Fibroblast of skin of back (primary cell): ENCODE results near the gene RGS7.
A peak's percentile ranks its signal among the peaks of the same experiment; 100 is the strongest.

Experiments
- DNase-seq: peaks from one replicate; pipeline ENCODE4 v3.0.0-alpha.2; 2013

Gene RGS7

DNA sequence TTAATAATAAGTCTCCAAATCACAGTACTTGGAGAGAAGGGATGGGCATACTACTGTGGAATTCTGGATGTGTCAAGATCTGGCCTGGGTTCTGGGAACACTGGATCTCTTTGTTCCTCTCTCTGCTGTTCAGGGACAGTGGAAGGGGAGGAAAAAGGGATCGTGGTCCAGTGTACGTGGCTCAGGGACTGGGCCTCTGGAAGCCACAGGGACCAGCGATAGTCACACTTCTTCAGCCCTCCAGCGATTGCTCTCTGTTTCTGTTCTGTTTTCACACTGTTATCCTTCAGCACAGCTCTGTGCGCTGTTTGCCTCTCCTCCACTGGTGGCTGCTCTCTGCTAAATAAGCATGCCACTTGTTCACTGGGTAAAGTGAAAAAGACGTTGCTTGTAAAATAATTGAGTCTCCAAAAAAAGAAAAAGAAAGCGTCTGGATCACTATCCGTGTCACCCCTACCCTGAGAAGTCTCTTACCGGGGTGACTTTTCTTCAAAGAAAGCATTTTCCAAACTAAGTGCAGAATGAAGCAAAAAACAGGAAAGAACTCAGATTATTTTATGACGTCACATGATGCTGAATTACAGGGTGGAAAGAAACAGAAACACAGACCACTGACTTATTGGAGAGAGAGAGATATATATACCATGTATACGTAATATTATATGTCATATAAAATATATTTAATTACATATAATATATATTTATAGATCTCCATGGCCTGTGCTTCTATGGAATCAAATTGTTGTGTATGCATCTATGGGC lies 279.4 kb downstream of the RGS7 start:
- DNase-seq, result peak; percentile 3

DNA sequence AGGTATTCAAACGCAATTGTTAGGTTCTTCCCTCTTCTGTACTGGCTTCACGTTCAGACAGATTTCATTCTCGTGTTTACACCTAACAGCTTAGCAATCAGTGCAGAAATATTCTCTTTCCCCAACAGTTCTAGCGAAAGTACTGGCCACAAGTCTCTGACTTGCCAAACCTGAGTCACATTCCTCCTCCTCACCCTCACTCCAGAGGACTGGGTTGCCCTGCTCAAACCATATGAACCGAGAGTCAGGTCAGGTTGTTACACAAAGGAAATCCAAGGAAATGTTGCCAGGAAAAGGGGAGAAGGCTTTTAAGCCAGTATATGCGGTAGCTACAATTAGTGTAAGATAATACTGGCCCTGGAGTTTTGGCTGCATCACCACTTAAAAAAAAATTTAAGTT lies 282.5 kb downstream of the RGS7 start:
- DNase-seq, result no peak

DNA sequence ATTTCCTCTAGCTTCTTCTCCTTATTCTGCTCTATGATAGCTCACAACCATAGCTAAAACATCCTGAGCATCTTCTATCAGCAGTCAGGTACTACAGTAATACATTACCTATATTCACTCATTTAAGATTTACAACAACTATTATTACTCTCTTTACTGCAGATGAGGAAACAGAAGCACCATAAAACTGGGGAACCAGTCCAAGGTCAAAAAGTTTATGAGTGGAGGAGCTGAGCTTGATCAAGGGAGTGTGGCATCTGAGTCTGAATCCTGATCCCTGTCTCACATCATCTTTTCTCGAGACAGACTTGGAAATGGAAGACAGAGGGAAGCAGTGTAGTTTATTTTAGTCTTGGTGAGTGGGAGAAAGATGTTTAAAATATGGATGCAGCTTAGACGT lies 288.6 kb downstream of the RGS7 start:
- DNase-seq, result no peak

DNA sequence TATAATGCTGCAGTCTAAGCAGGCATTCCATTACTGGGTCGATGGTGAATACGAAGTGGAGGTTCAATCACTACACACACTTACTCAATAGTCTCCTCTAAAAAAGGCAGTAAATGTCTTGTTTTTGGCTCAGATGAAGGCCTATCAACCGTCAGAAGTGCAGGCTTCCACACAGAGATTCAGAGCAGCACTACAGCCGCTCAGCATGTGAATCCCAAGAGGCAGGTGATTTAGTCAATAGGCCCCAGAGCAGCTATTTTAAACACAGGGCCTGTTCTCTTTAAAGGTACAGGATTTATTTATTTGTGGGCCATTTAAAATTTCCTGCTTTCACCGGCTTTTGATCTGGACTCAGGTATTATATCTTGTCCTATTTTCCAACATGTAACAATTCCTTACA lies 293.7 kb downstream of the RGS7 start:
- DNase-seq, result no peak

DNA sequence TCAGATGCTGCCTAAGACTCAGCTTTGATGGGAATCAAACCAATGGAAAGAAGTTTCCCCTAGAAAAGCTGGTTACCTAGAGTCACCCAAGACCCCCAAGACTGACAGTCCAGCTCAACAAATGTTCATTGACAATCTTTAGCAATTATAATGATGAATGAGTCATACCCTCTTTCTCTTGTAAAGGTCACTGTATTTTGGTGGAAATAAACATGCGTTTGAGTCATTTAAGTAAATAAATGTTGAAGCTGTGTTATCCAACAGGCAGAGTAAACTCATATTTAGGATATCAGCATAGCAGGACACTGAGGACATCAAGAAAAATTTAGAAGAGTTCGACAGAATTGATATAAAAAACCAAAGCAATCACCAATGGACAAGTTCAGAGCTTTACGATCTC lies 295.9 kb downstream of the RGS7 start:
- no peak for DNase-seq

DNA sequence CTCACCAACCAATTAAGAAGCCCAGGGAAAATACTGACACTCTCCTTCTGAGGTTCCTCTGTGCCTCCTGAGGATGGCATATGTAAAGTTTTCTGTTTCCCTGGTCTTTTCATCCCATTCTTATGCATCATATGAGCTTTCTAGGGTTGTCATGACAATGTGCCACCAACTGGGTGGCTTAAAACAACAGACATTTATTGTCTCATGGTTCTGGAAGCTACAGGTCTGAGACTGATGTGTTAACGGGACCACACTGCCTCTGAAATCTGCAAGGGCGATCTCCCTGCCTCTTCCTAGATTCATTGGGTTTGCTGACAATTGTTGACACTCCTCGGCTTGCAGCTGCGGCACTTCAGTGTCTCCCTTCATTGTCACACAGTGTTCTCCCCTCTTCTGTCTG lies 308.4 kb downstream of the RGS7 start:
- DNase-seq, result peak; percentile 3

DNA sequence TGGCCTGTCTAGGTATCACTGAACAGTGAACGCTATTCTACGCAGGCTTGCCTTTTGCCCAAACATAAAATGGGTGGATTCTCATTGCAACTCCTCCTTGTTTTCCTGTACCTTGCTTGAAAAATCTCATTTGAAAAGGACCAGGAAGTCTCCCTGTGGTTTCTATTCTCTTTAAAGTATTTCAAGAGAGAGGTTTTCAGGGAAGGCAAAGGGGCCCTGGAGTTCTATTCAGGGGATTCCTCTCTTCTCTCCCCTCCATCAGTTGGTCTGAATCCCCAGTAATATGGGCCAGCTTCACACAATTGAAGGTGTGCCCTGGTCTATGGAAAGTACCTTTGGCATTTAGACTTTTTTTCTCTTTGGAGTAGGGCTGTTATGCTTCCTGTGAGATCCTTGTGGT lies 311.3 kb downstream of the RGS7 start:
- no peak for DNase-seq

DNA sequence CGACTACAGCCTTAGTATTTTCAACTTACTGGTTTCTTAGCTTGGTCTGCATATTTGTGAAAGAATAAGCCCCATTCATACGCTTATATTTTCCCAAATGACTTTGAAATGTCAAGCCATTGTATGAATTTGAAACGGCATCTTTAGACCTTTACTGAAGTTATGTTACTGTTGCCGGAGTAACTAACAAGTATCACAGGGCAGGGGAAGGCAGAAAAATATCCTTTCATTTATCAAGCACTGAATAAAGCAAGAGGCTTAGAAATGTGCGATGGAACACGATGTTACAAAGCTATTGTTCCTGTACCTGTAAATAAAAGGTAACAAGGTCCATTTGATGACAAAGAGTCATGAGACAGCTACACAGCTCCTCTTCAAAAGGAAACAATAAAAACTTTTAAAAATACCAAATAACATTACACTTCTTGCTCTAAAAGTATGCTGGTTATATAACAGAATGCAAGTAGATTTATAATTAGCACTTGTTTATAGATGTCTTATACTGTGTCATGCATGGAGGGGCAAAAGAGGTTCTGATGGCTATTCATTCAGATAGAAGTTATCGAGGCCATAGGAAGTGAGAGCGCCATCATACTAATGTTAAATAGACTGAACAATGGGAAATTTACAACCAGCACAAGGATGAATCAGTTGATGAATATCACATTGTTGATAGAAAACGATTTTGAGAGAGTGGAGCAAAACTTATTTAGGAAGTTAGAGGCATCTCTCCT lies 322.6 kb downstream of the RGS7 start:
- no peak for DNase-seq

DNA sequence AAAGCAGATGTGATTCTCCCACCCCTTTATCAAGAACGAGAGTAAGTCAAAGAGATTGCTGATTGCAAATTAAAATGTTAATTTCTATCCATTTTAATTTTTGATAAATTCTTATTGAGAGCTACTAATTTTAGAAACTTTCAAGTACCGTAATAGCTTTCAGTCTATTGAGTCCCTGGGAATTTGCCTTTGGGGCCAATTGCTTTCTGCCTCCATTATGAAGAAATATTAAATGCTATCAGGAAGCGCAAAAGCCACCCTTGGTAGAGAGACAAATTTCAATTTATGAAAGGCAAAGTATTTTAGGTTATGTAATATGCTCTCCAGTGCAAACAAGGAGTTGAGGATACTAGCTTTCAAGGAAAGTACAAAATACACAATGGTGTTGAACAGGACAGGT lies 332.2 kb downstream of the RGS7 start:
- DNase-seq, result no peak

DNA sequence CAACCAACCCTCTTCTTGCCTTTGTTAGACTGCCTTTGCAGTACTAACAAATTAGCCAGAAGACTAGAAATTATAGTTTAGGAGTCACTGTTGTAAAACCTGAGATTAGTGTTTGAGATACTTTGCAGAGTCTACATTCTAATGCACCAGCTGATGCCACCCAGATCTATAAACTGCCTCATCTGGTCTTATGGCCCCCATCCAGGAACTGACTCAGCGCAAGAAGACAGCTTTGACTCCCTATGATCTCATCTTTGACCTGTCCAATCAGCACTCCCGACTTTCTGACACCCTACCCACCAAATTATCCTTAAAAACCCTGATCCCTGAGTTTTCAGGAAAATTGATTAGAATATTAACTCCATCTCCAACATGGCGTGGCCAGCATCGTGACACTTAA lies 334.6 kb downstream of the RGS7 start:
- peak; percentile 19 for DNase-seq

DNA sequence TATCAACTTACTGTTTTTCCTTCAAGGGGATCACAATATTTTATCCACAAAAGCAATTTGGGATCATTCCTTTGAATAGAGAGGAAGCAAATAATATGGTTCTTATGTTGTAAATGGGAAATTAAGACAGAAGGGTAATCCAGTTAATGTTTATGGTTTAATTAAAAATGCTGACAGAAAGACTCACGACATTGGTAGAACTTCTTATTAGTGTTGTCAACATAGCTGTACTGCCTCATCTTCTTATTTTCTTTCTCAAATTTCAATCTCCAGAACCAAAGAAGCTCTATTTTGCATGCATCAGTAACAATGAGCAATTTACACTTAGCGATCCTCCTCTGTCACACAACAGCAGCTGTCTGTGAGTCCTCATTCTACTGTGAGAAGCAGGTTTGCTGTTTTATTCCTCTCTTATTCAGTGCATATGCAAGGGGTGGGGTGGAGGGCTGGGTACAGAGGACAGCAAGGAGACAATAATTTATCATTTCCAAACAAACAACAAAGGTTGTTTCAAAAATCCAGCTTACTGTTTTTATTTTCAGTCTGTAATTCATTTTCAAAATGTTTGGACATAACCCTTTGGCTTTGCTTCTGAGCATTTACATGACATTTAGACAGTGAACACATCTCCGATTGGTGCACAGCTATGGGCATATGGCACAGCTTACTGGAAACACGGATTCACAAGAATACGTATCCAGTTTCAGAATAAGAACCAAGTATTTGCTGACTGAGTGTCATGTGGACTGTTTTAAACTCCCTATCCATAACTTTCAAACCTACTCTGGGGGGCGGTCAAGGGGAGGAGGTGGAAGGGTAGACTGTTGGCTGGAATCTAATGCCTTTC lies 335.9 kb downstream of the RGS7 start:
- no peak for DNase-seq

DNA sequence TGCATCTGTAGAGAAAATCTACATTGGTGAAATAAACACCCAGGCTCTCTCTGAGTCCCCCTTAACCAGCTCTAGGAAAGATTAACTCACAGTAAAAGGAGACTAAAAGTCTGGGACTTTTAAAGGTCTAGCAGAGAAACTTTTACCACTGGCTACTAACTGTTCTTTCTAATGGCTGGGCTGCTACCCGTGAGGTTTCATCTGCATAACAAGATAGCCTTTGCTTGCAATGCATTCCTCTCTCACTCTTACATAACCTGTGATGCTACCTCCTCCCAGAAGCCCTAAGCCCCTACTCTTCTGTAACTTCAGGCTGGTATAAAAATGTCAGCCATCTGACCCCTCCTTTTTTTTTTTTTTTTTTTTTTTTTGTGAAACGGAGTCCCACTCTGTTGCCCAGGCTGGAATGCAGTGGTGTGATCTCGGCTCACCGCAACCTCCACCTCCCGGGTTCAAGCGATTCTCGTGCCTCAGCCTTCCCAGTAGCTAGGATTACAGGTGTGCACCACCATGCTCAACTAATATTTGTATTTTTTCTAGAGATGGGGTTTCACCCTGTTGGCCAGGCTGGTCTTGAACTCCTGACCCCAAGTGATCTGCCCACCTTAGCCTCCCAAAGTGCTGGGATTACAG lies 344.2 kb downstream of the RGS7 start:
- no peak for DNase-seq

DNA sequence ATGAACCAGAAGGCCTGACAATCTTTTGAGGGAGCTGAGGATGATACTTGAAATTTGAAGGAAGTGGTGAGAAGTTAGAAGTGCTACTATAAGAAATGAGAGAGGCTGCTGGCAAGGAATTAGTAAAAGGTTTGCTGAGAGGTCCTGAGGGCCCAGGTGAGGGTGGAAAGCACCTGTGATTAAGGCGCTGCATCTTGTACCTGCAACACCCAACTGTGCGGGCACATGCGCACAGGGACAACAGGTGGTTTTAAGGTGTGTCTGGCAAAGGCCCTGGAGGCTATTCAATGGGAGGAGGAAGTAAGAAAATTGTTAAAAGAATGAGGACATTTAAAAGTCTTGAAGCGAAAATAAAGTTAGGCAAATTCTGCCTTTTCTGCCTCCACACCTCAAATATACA lies 349.3 kb downstream of the RGS7 start:
- no peak for DNase-seq

DNA sequence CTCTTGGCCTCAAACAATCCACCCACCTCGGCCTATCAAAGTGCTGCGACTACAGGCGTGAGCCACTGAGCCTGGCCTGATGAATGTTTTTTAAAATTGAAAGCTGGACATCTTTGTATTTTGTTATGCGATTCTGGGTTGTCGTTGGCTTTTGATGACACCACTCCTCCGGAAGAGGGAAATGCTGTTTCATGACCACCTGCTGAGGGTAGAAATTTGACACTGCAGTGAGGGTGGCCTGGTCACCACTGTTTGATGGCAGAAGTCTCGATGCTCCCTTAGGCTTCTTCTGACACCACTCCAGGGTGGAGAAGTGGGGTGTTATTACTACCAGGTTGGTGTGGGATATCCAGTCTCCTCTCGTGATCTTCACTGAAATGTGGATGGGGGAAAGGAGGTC lies 357.2 kb downstream of the RGS7 start:
- no peak for DNase-seq

DNA sequence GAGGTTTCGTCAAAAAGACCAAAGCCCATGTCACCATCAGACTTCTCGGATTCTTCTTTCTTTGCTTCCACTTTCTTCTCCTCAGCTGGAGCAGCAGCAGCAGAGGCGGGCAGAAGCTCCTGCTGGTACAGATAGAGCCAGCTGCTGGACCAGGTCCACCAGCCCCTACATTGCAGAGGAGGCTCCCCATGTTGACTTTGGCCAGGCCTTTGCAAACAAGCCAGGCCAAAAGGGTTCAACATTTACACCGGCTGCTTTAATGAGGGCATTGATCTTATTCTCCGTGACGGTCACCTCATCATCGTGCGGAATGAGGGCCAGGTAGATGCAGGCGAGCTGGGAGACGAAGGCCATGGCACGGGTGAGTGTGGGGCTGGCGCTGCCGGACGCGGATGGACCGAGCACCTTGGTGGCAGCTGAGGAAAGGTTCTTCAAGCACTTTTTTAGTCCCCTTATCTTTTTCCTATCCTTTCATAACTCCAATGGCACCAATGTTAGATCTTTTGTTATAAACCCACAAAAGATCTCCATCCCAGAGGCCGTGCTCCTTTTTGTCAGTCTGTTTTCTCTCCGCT lies 358.5 kb downstream of the RGS7 start:
- no peak for DNase-seq

DNA sequence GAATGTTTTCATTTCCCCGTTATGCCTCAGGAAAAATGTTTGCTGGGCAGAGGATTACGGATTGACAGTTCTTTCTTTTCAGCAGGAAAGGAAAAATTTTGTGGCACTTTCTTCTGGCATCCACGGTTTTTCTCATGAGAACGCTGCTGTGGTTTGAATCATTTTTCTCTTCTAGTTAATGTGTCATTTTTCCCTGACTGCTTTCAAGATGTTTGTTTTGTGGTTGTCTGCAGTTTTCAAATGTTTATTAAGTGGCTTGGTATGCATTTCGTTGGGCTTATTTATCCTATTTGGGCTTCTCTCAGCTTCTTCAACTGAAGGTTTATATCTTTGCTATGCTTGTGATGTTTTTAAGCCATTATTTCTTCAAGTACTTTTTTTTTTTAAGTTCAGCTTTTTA lies 359.0 kb downstream of the RGS7 start:
- DNase-seq, result peak; percentile 89

DNA sequence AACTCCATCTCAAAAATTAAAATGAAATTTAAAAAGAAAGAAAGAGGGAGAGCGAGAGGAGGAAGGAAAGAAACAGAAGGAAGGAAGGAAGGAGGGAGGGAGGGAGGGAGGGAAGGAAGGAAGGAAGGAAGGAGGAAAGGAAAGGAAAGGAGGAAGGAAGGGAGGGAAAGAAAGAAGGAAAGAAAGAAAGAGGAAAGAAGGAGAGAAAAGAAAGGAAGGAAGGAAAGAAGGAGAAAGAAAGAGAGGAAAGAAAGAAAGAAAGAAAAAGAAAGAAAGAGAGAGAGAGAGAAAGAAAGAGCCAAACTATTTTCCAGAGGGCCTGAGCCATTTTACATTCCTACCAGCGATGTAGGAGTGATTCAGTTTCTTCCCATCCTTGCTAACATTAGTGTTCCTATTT lies 364.0 kb downstream of the RGS7 start:
- no peak for DNase-seq

DNA sequence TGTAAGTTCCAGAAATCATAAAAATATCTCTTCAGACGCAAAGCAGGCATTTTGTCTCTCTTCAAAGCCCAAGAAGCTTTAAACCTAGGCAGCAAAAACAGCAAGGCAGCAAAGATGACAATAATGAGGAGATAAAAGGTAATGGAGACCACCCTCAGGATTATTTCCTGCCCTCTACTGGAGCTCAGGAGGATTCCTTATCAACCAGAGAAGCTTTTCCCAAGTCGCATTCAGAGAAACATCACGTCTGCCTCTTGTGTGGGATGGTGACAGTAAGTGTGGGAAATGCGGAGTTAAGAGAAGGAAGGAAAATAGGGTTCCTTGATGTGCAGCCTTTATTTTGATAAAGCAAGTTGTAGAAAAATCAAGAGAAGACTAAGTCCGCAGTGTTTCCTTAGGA lies 365.8 kb downstream of the RGS7 start:
- DNase-seq, result no peak

DNA sequence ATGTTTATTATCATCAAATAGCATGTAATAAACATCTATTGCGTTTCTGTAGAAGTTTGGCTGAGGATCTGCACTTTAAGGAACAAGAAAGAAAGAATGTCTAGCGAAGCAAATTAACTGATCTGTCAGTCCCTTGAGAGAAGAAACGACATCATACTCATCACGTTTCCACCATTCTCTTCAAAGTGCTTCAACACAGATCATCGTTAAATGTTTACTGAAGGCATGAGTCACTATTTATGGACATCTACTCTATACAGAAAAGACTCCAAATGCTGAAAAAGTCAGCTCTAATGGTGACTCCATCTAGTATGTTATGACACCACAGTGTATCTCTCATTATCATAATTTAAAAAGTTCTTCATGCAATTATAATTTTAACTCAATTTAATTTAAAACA lies 369.1 kb downstream of the RGS7 start:
- peak; percentile 57 for DNase-seq

DNA sequence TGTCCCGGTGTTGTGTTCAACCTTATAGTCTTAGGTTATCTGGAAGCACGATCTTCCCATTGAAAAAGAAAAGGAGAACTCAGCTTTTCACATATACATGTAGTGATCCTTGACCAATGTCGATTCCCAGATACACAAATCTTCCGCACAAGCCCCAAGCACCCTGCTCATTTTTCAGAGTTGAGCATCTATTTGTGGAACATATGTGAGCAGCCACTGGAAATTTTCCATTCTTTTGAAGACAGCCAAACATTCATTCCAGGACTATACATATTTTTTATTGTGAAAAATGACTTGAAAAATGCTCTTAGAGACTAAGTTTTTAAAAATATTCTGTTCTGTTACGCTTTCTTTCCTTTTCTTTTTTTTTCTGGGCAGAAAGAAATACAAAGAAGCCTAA lies 371.9 kb downstream of the RGS7 start:
- no peak for DNase-seq

DNA sequence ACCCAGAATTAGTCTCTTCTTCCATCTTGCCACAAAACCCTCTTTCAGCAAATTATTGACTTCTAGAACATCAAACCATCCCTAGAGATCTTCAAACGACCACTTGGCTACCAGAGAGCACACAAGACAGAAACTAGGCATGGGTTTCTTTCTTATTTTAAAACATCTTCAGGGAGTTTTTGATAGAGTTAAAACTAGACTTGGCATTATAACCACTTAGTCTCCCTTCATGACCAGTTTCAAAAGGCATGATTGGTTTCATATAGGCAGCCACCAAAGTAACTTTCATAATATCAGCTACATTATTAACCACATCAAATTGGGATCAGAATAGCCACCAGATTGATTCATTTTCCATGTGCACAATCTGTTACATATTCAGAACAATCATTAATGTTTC lies 376.7 kb downstream of the RGS7 start:
- DNase-seq, result no peak

DNA sequence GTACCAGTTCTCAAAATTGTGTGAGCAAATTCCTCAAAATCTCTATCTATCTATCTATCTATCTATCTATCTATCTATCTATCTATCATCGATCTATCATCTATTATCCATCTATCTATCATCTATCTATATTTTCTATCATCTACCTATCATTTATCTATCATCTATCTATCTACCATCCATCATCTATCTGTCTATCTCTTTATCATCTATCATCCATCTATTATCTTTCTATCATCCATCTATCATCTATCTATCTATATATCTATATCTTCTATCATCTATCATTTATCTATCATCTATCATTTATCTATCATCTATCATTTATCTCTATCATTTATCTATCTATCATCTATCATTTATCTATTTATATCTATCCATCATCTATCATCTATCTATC lies 380.3 kb downstream of the RGS7 start:
- DNase-seq, result no peak

DNA sequence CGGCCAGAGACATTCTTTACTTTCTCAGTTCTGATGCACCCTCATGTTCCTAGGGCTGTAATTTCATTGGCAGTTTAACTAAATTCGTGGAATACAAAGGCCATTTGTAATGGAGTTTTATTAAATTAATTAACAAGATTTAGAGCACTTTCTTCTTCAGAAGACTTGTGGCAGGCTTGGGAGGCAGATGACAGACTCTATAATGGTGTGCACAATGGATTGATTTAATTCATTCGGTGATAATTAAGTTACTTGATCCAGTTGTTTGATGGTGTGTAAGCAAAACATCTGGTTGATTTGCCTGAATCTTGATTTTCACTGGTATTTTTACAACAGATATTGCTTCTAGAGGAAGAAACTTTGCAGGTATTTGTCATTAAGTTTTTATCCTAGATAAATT lies 383.1 kb downstream of the RGS7 start:
- no peak for DNase-seq
